Coronary artery (tissue), 2 donors: Measurements from ENCODE around the gene GRPEL2.
"Not testable (repeated sequence)": the region's sequence is repeated elsewhere in the genome, so short reads cannot be mapped to it uniquely, and the experiment has no call there.

Source experiments
- DNase-seq: peaks from one replicate; pipeline ENCODE4 v3.0.0-alpha.2; 2017; ENCODE audit warnings: low spot score
- H3K27ac ChIP-seq, 2 donors: fragments of 200-600 bp; sonication (generic); one replicate each; pipeline ENCODE4 v1.5.1; 2016 to 2019
- H3K4me3 ChIP-seq: fragments of 200-600 bp; sonication (generic); 2 replicates; pipeline ENCODE4 v1.5.1; 2016; ENCODE audit warnings: mild to moderate bottlenecking, moderate library complexity
- CTCF ChIP-seq: fragments of 200-600 bp; sonication (generic); IDR thresholded peaks from one replicate; pipeline ENCODE4 v1.5.1; 2019; ENCODE audit warnings: antibody characterized with exemption

The GRPEL2 gene

GRCh38 chr5:149386166-149386565, 40.9 kb downstream of the GRPEL2 start:
- peak overlapping the region; percentile 14 for H3K4me3 ChIP-seq
- no peak for DNase-seq

GRCh38 chr5:149387081-149387631, 41.9 kb downstream of the GRPEL2 start:
- DNase-seq = no peak
- Histone ChIP-seq H3K27ac (peak overlapping the region; percentile 85 to 91), H3K4me3 (no peak overlapping the region)
- TF ChIP-seq CTCF = no peak

More at GRCh38 chr5:149386166-149386565, 40.9 kb downstream of the GRPEL2 start:
- peak overlapping the region; percentile 85 to 91 for H3K27ac ChIP-seq
- TF ChIP-seq CTCF = no peak

GRCh38 chr5:149387982-149388381, 42.7 kb downstream of the GRPEL2 start:
- no peak for DNase-seq
- no peak for TF ChIP-seq CTCF
- H3K4me3 ChIP-seq = no peak overlapping the region
- peak overlapping the region; percentile 85 to 91 for H3K27ac ChIP-seq

- no peak overlapping the region for H3K4me3 ChIP-seq
- peak overlapping the region; percentile 85 to 91 for H3K27ac ChIP-seq
- no peak for TF ChIP-seq CTCF
- DNase-seq = no peak
Observed at GRCh38 chr5:149388498-149389190, 43.3 kb downstream of the GRPEL2 start.

GRCh38 chr5:149389552-149390495, 44.5 kb downstream of the GRPEL2 start:
- Histone ChIP-seq H3K27ac (peak overlapping the region; percentile 85 to 91), H3K4me3 (no peak overlapping the region)
- no peak for TF ChIP-seq CTCF
- DNase-seq = no peak

- peak overlapping the region in 1 of 2 donors; percentile 85 for H3K27ac ChIP-seq
- DNase-seq, H3K4me3 ChIP-seq: not testable (repeated sequence)
Observed at GRCh38 chr5:149391076-149391475, 45.8 kb downstream of the GRPEL2 start.

- H3K27ac ChIP-seq = no peak overlapping the region
- H3K4me3 ChIP-seq = no peak overlapping the region
- no peak for DNase-seq
- no peak for TF ChIP-seq CTCF
Observed at GRCh38 chr5:149391524-149391923, 46.2 kb downstream of the GRPEL2 start.
